Mesendoderm (in vitro differentiated cells): ENCODE data around the gene SMIM38.
"Not testable (repeated sequence)": the region's sequence is repeated elsewhere in the genome, so short reads cannot be mapped to it uniquely, and the experiment has no call there.

ENCODE experiments used
- DNase-seq: peaks from one replicate; pipeline ENCODE4 v3.0.0; 2013
- H2AK5ac ChIP-seq: 2 replicates; pipeline ENCODE4 v1.6.1; 2013; ENCODE audit warnings: low read length, inconsistent platforms
- H2BK120ac ChIP-seq: 2 replicates; pipeline ENCODE4 v1.6.1; 2013; ENCODE audit warnings: low read depth, mild to moderate bottlenecking, low read length, moderate library complexity, mixed read lengths
- H2BK15ac ChIP-seq: replicated peaks from 2 replicates; pipeline ENCODE4 v1.6.1; 2013; ENCODE audit warnings: low read depth, mild to moderate bottlenecking, moderate library complexity
- H2BK5ac ChIP-seq: 2 replicates; pipeline ENCODE4 v1.6.1; 2013; ENCODE audit warnings: low read length, inconsistent platforms
- H3K18ac ChIP-seq: 2 replicates; pipeline ENCODE4 v1.6.1; 2013; ENCODE audit warnings: mild to moderate bottlenecking, low read length, mixed read lengths
- H3K23ac ChIP-seq: one replicate; pipeline ENCODE4 v1.6.1; 2013; ENCODE audit warnings: low read length
- H3K27ac ChIP-seq: 2 replicates; pipeline ENCODE4 v1.5.1; 2013; ENCODE audit warnings: low read depth, mild to moderate bottlenecking, inconsistent platforms, low read length, moderate library complexity
- H3K27me3 ChIP-seq: 2 replicates; pipeline ENCODE4 v1.6.1; 2013; ENCODE audit warnings: low read length, control low read depth, mild to moderate bottlenecking, inconsistent platforms; ENCODE audit not compliant: insufficient read depth, poor library complexity
- H3K36me3 ChIP-seq: 2 replicates; pipeline ENCODE4 v1.6.1; 2013; ENCODE audit warnings: low read length, inconsistent platforms; ENCODE audit not compliant: control insufficient read depth, insufficient read depth
- H3K4ac ChIP-seq: one replicate; pipeline ENCODE4 v1.6.1; 2013; ENCODE audit warnings: low read depth, mild to moderate bottlenecking, low read length, moderate library complexity
- H3K4me1 ChIP-seq: 2 replicates; pipeline ENCODE4 v1.6.1; 2013; ENCODE audit warnings: low read depth, low read length, inconsistent platforms; ENCODE audit not compliant: control insufficient read depth
- H3K4me2 ChIP-seq: 2 replicates; pipeline ENCODE4 v1.6.1; 2013; ENCODE audit warnings: low read length
- H3K4me3 ChIP-seq: 2 replicates; pipeline ENCODE4 v1.5.1; 2013; ENCODE audit warnings: mild to moderate bottlenecking, low read length
- H3K56ac ChIP-seq: one replicate; pipeline ENCODE4 v1.6.1; 2013; ENCODE audit warnings: low read length
- H3K79me1 ChIP-seq: 2 replicates; pipeline ENCODE4 v1.6.1; 2013; ENCODE audit warnings: low read length, inconsistent platforms
- H3K79me2 ChIP-seq: 2 replicates; pipeline ENCODE4 v1.6.1; 2013; ENCODE audit warnings: mild to moderate bottlenecking, low read length; ENCODE audit not compliant: control insufficient read depth, insufficient read depth
- H3K9ac ChIP-seq: 2 replicates; pipeline ENCODE4 v1.6.1; 2013; ENCODE audit warnings: low read length, inconsistent platforms
- H4K5ac ChIP-seq: one replicate; pipeline ENCODE4 v1.6.1; 2013; ENCODE audit warnings: low read length
- H4K8ac ChIP-seq: one replicate; pipeline ENCODE4 v1.6.1; 2013; ENCODE audit warnings: low read depth, mild to moderate bottlenecking, control low read depth, low read length, moderate library complexity
- WGBS: extraction: QIAGEN DNeasy Blood & Tissue Kit; methylation state at CpG from one replicate; pipeline ENCODE4 v1.1.7; 2013; ENCODE audit warnings: low lambda C conversion rate, missing lambda C conversion rate; ENCODE audit not compliant: insufficient coverage; ENCODE audit errors: extremely low coverage; 5-methylcytosine and 5-hydroxymethylcytosine counted together

The SMIM38 gene

GRCh38 chr11:69137151-69137844 is 18.4 kb upstream of the SMIM38 start:
- no peak overlapping the region for H3K4me2 ChIP-seq
- no peak overlapping the region for H3K4me3 ChIP-seq
- H4K5ac ChIP-seq: no peak overlapping the region
- H3K4ac ChIP-seq: no peak overlapping the region
- H4K8ac ChIP-seq: no peak overlapping the region
- H2BK120ac ChIP-seq: no peak overlapping the region
- no peak overlapping the region for H3K23ac ChIP-seq
- no peak overlapping the region for H3K56ac ChIP-seq
- no peaks in the 10 kb centered on the region for H3K4me1 ChIP-seq
- H3K9ac ChIP-seq: no peak overlapping the region
- H3K27me3 ChIP-seq: no peaks in the 10 kb centered on the region
- no peak overlapping the region for H3K18ac ChIP-seq
- H3K27ac ChIP-seq: no peak overlapping the region
- H2BK5ac ChIP-seq: no peak overlapping the region
- H3K79me2 ChIP-seq: no peaks in the 10 kb centered on the region
- H2AK5ac ChIP-seq: no peak overlapping the region
- WGBS: no CpG with 5 or more reads among the region's 8 CpGs
- H2BK15ac ChIP-seq: no peak overlapping the region
- no peak for DNase-seq
- no peaks in the 10 kb centered on the region for H3K36me3 ChIP-seq
- no peaks in the 10 kb centered on the region for H3K79me1 ChIP-seq

- no peaks in the 10 kb centered on the region for H3K79me1 ChIP-seq
- H2BK120ac ChIP-seq: no peak overlapping the region
- H4K8ac ChIP-seq: no peak overlapping the region
- H3K27me3 ChIP-seq: no peaks in the 10 kb centered on the region
- H3K4me1 ChIP-seq: no peaks in the 10 kb centered on the region
- H2AK5ac ChIP-seq: no peak overlapping the region
- no CpG with 5 or more reads among the region's 3 CpGs for WGBS
- H3K4me3 ChIP-seq: no peak overlapping the region
- H3K36me3 ChIP-seq: no peaks in the 10 kb centered on the region
- H4K5ac ChIP-seq: no peak overlapping the region
- H3K23ac ChIP-seq: no peak overlapping the region
- no peak overlapping the region for H2BK5ac ChIP-seq
- no peak overlapping the region for H2BK15ac ChIP-seq
- DNase-seq: peak; percentile 27
- no peak overlapping the region for H3K18ac ChIP-seq
- no peak overlapping the region for H3K4me2 ChIP-seq
- H3K56ac ChIP-seq: no peak overlapping the region
- H3K9ac ChIP-seq: no peak overlapping the region
- no peaks in the 10 kb centered on the region for H3K79me2 ChIP-seq
- no peak overlapping the region for H3K4ac ChIP-seq
- no peak overlapping the region for H3K27ac ChIP-seq
Observed at GRCh38 chr11:69138265-69138664, 17.5 kb upstream of the SMIM38 start.

- H3K27ac ChIP-seq, H3K18ac ChIP-seq, H3K4me2 ChIP-seq, H3K9ac ChIP-seq, H3K36me3 ChIP-seq, H4K8ac ChIP-seq, H2BK15ac ChIP-seq, H2BK5ac ChIP-seq, H3K56ac ChIP-seq, H3K4me1 ChIP-seq, H4K5ac ChIP-seq, H3K79me2 ChIP-seq, DNase-seq, H2AK5ac ChIP-seq, H3K23ac ChIP-seq, H3K79me1 ChIP-seq, H2BK120ac ChIP-seq, H3K4me3 ChIP-seq, H3K27me3 ChIP-seq, H3K4ac ChIP-seq: not testable (repeated sequence)
- WGBS: no CpG with 5 or more reads among the region's 7 CpGs
Observed at GRCh38 chr11:69140161-69140560, 15.6 kb upstream of the SMIM38 start.

GRCh38 chr11:69140635-69141034 is 15.1 kb upstream of the SMIM38 start:
- Histone ChIP-seq H3K4me3 (no peak overlapping the region), H2BK5ac (no peak overlapping the region), H3K18ac (no peak overlapping the region), H3K36me3 (no peaks in the 10 kb centered on the region), H3K27me3 (no peaks in the 10 kb centered on the region), H3K4me1 (no peaks in the 10 kb centered on the region), H3K4me2 (no peak overlapping the region), H3K4ac (no peak overlapping the region), H3K23ac (no peak overlapping the region), H2BK120ac (no peak overlapping the region), H3K27ac (no peak overlapping the region), H3K79me2 (no peaks in the 10 kb centered on the region), H4K8ac (no peak overlapping the region), H4K5ac (no peak overlapping the region), H3K79me1 (no peaks in the 10 kb centered on the region), H3K9ac (no peak overlapping the region), H2AK5ac (no peak overlapping the region), H2BK15ac (no peak overlapping the region), H3K56ac (no peak overlapping the region)
- no CpG with 5 or more reads among the region's 5 CpGs for WGBS
- DNase-seq: no peak

GRCh38 chr11:69141742-69142141 is 14.0 kb upstream of the SMIM38 start:
- Histone ChIP-seq H4K8ac (no peak overlapping the region), H3K23ac (no peak overlapping the region), H3K56ac (no peak overlapping the region), H4K5ac (no peak overlapping the region), H2AK5ac (no peak overlapping the region), H3K27ac (no peak overlapping the region), H2BK5ac (no peak overlapping the region), H3K36me3 (no peaks in the 10 kb centered on the region), H3K4me1 (no peaks in the 10 kb centered on the region), H3K79me2 (no peaks in the 10 kb centered on the region), H3K4me2 (no peak overlapping the region), H3K4ac (no peak overlapping the region), H3K79me1 (no peaks in the 10 kb centered on the region), H2BK120ac (no peak overlapping the region), H3K9ac (no peak overlapping the region), H2BK15ac (no peak overlapping the region), H3K27me3 (no peaks in the 10 kb centered on the region), H3K4me3 (no peak overlapping the region), H3K18ac (no peak overlapping the region)
- no CpG with 5 or more reads among the region's 8 CpGs for WGBS
- DNase-seq: no peak

- Histone ChIP-seq H3K4me3 (no peak overlapping the region), H3K79me2 (no peaks in the 10 kb centered on the region), H4K8ac (no peak overlapping the region), H3K9ac (no peak overlapping the region), H3K27me3 (no peaks in the 10 kb centered on the region), H3K4me1 (no peaks in the 10 kb centered on the region), H3K23ac (no peak overlapping the region), H3K36me3 (no peaks in the 10 kb centered on the region), H3K4ac (no peak overlapping the region), H2BK5ac (no peak overlapping the region), H3K79me1 (no peaks in the 10 kb centered on the region), H2BK120ac (no peak overlapping the region), H3K4me2 (no peak overlapping the region), H2BK15ac (no peak overlapping the region), H3K18ac (no peak overlapping the region), H4K5ac (no peak overlapping the region), H3K56ac (no peak overlapping the region), H2AK5ac (no peak overlapping the region), H3K27ac (no peak overlapping the region)
- no CpG with 5 or more reads among the region's 2 CpGs for WGBS
- DNase-seq: peak; percentile 22
Observed at GRCh38 chr11:69142895-69143294, 12.8 kb upstream of the SMIM38 start.
